GM23248 (cell line): ENCODE measurements around the gene ATP13A4. TPM values are rescaled to one million over a fixed set of nuclear protein-coding genes. Genes with fewer than 3 reads are reported as not detected.

Experiments
- DNase-seq: peaks from one replicate; pipeline ENCODE4 v3.0.0-alpha.2; 2015
- H2AFZ ChIP-seq: fragments of 200-600 bp; sonication (generic); 2 replicates; pipeline ENCODE4 v1.6.1; 2016; ENCODE audit warnings: antibody characterized with exemption
- H3F3A ChIP-seq: fragments of 200-600 bp; sonication (generic); 2 replicates; pipeline ENCODE4 v1.6.1; 2016; ENCODE audit warnings: mild to moderate bottlenecking, antibody characterized with exemption, mixed run types; ENCODE audit not compliant: insufficient read depth
- H3K27ac ChIP-seq: fragments of 200-600 bp; sonication (generic); 2 replicates; pipeline ENCODE4 v1.5.1; 2016; ENCODE audit warnings: mild to moderate bottlenecking
- H3K27me3 ChIP-seq: fragments of 200-600 bp; sonication (generic); replicated peaks from 2 replicates; pipeline ENCODE4 v1.6.1; 2016; ENCODE audit warnings: mild to moderate bottlenecking; ENCODE audit not compliant: insufficient read depth
- H3K36me3 ChIP-seq: fragments of 200-600 bp; sonication (generic); 2 replicates; pipeline ENCODE4 v1.6.1; 2016; ENCODE audit warnings: low read depth, mild to moderate bottlenecking
- H3K4me1 ChIP-seq: fragments of 200-600 bp; sonication (generic); 2 replicates; pipeline ENCODE4 v1.6.1; 2016; ENCODE audit warnings: mild to moderate bottlenecking; ENCODE audit not compliant: insufficient read depth
- H3K4me2 ChIP-seq: fragments of 200-600 bp; sonication (generic); one replicate; pipeline ENCODE4 v1.6.1; 2016; ENCODE audit warnings: mild to moderate bottlenecking; ENCODE audit not compliant: unreplicated experiment
- H3K4me3 ChIP-seq: fragments of 200-600 bp; sonication (generic); 2 replicates; pipeline ENCODE4 v1.5.1; 2016; ENCODE audit warnings: mild to moderate bottlenecking
- H3K79me2 ChIP-seq: fragments of 200-600 bp; sonication (generic); 2 replicates; pipeline ENCODE4 v1.6.1; 2016; ENCODE audit warnings: mild to moderate bottlenecking; ENCODE audit not compliant: insufficient read depth
- H3K9ac ChIP-seq: fragments of 200-600 bp; sonication (generic); 2 replicates; pipeline ENCODE4 v1.6.1; 2016; ENCODE audit warnings: mild to moderate bottlenecking
- H3K9me2 ChIP-seq: fragments of 200-600 bp; sonication (generic); 2 replicates; pipeline ENCODE4 v1.6.1; 2016; ENCODE audit warnings: mixed run types, mild to moderate bottlenecking, moderate library complexity; ENCODE audit not compliant: insufficient read depth
- H3K9me3 ChIP-seq: fragments of 200-600 bp; sonication (generic); one replicate; pipeline ENCODE4 v1.6.1; 2017; ENCODE audit warnings: low read depth
- H4K20me1 ChIP-seq: fragments of 200-600 bp; sonication (generic); 2 replicates; pipeline ENCODE4 v1.6.0; 2016; ENCODE audit not compliant: insufficient read depth
- EZH2 ChIP-seq: fragments of 200-600 bp; sonication (generic); IDR thresholded peaks from 2 replicates; pipeline ENCODE4 v1.6.1; 2018; ENCODE audit warnings: antibody characterized with exemption, mild to moderate bottlenecking; ENCODE audit not compliant: insufficient read depth, poor library complexity, severe bottlenecking
- EZH2phosphoT487 ChIP-seq: fragments of 200-600 bp; sonication (generic); IDR thresholded peaks from 2 replicates; pipeline ENCODE4 v1.6.1; 2018; ENCODE audit warnings: antibody characterized with exemption, moderate library complexity, mild to moderate bottlenecking, low read depth; ENCODE audit not compliant: insufficient read depth
- WGBS, 2 experiments: methylation state at CpG; one replicate each; pipeline ENCODE4 v1.1.6; 2015 to 2017; ENCODE audit warnings: low lambda C conversion rate in 2 of 2, low coverage in 1 of 2; ENCODE audit errors: missing lambda C conversion rate in 2 of 2; 5-methylcytosine and 5-hydroxymethylcytosine counted together
- in situ Hi-C: fragments of 300-500 bp; cut with MboI; formaldehyde crosslinking; loops from 2 replicates; pipeline ENCODE4 v1.15.0; 2020
- polyA plus RNA-seq: library from polyadenylated mRNA; unstranded; fragments of >200 nt; fragmentation: Nextera tagmentation; extraction: Ambion mirVana; gene quantifications from 2 replicates; pipeline ENCODE4 v1.2.1, GENCODE V29; 2016
- total RNA-seq: library from RNA; depleted of rRNA; stranded (reverse); fragments of >200 nt; shearing (Covaris generic); gene quantifications from 2 replicates; pipeline ENCODE4 v1.2.3, GENCODE V29; 2014

Gene ATP13A4
- total and polyA plus RNA-seq, 2 experiments from 2014 or later = not detected

- Histone ChIP-seq H3K36me3 (no peaks in the 10 kb centered on the region), H3K9me3 (no peaks in the 10 kb centered on the region), H3K9me2 (no peaks in the 10 kb centered on the region), H3K9ac (no peak overlapping the region), H3K27me3 (no peaks in the 10 kb centered on the region), H4K20me1 (no peaks in the 10 kb centered on the region), H3K4me3 (no peak overlapping the region), H3F3A (no peaks in the 10 kb centered on the region), H3K79me2 (no peaks in the 10 kb centered on the region), H3K27ac (no peak overlapping the region), H3K4me1 (no peaks in the 10 kb centered on the region), H3K4me2 (no peak overlapping the region), H2AFZ (no peak overlapping the region)
- peak; percentile 1 for DNase-seq
- in situ Hi-C loops = no loop called here
- TF ChIP-seq EZH2phosphoT487 (no peak), EZH2 (no peak)
- 2 to 4% methylated on average over 3 of the region's 3 CpGs for WGBS, 2 experiments
Observed at GRCh38 chr3:193499136-193499770, 55.4 kb downstream of the ATP13A4 start.

DNA sequence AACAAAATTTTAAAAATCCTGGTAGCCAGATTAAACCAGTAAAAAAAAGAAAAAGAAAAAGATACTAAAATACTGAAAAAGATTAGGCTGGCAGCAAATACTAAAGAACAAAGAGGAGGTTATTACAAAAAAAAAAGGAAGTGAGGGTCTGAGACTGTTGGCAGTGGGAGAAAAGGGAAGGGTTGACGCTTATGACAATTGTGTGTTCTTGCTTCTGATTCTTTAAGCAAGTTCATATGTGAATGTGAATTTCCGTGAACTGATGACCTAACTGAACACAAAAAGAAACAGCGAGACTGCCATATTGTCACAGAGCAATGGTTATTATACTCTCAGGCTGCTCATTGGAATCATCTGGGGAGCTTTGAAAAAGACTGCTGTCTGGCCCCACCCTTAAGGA lies 56.5 kb downstream of the ATP13A4 start:
- Histone ChIP-seq H3K4me2 (no peak overlapping the region), H3K9me3 (no peaks in the 10 kb centered on the region), H3K27ac (no peak overlapping the region), H3K9ac (no peak overlapping the region), H3K4me3 (no peak overlapping the region), H3F3A (no peaks in the 10 kb centered on the region), H3K4me1 (no peaks in the 10 kb centered on the region), H3K36me3 (no peaks in the 10 kb centered on the region), H3K9me2 (no peaks in the 10 kb centered on the region), H3K27me3 (no peaks in the 10 kb centered on the region), H3K79me2 (no peaks in the 10 kb centered on the region), H2AFZ (no peak overlapping the region), H4K20me1 (no peaks in the 10 kb centered on the region)
- in situ Hi-C loops = no loop called here
- no peak for DNase-seq
- WGBS, 2 experiments = 2% methylated on average over 3 of the region's 3 CpGs
- TF ChIP-seq EZH2phosphoT487 (no peak), EZH2 (no peak)

GRCh38 chr3:193496658-193497057 lies 58.0 kb downstream of the ATP13A4 start:
- Histone ChIP-seq H3K79me2 (no peaks in the 10 kb centered on the region), H3K27me3 (no peaks in the 10 kb centered on the region), H3K9me2 (no peaks in the 10 kb centered on the region), H3K4me3 (no peak overlapping the region), H3K9ac (no peak overlapping the region), H3K36me3 (no peaks in the 10 kb centered on the region), H3K27ac (no peak overlapping the region), H3K4me2 (no peak overlapping the region), H3F3A (no peaks in the 10 kb centered on the region), H3K4me1 (no peaks in the 10 kb centered on the region), H4K20me1 (no peaks in the 10 kb centered on the region), H3K9me3 (no peaks in the 10 kb centered on the region), H2AFZ (no peak overlapping the region)
- 53 to 66% methylated on average over 6 of the region's 6 CpGs for WGBS, 2 experiments
- in situ Hi-C loops = no loop called here
- TF ChIP-seq EZH2phosphoT487 (no peak), EZH2 (no peak)
- no peak for DNase-seq

DNA sequence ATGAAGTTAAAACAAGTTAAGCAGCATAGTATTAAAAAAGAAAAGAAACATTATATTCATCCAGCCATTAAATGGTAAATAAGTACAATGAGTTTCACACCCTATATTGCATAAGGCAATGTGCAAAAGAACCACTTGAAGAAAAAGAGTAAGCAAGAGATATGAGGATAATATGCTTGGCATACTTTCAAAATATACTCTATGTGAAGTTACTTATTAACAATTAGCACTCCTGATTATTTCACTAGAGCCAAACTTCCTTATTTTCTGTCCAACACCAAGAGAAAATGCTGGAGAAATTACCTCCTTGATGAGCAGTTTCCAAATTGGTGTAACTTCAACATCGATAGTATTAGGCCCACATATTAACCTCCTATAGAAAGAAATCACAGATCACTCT lies 63.7 kb downstream of the ATP13A4 start:
- 15 to 23% methylated on average over 1 of the region's 1 CpG for WGBS, 2 experiments
- Histone ChIP-seq H3K4me1 (no peaks in the 10 kb centered on the region), H4K20me1 (no peaks in the 10 kb centered on the region), H3K27ac (no peak overlapping the region), H3K27me3 (no peaks in the 10 kb centered on the region), H3K9me3 (no peaks in the 10 kb centered on the region), H3K9me2 (no peaks in the 10 kb centered on the region), H3K36me3 (no peaks in the 10 kb centered on the region), H3K4me2 (no peak overlapping the region), H3K9ac (no peak overlapping the region), H2AFZ (no peak overlapping the region), H3K4me3 (no peak overlapping the region), H3F3A (no peaks in the 10 kb centered on the region), H3K79me2 (no peaks in the 10 kb centered on the region)
- in situ Hi-C loops = no loop called here
- DNase-seq = no peak
- TF ChIP-seq EZH2phosphoT487 = no peak
- no peak for TF ChIP-seq EZH2
